Uterus (tissue), 4 donors: ENCODE measurements around the gene TUB. TPM values are rescaled to one million over a fixed set of nuclear protein-coding genes. Genes with fewer than 3 reads are reported as not detected.

Experiments used
- DNase-seq, 2 donors: peaks; one replicate each; pipeline ENCODE4 v3.0.0-alpha.2; 2019 to 2020
- H3K27ac ChIP-seq, 2 donors: fragments of 200-600 bp; sonication (generic); 1 replicate in 1 of 2; 2 replicates in 1 of 2; pipeline ENCODE4 v1.5.1; 2016 to 2018
- H3K27me3 ChIP-seq, 2 donors: fragments of 200-600 bp; sonication (generic); one replicate each; pipeline ENCODE4 v1.5.1; 2018 to 2019; ENCODE audit warnings: control low read depth in 1 of 2
- H3K36me3 ChIP-seq, 2 donors: fragments of 200-600 bp; sonication (generic); one replicate each; pipeline ENCODE4 v1.5.1; 2019; ENCODE audit warnings: control low read depth in 1 of 2
- H3K4me1 ChIP-seq, 2 donors: fragments of 200-600 bp; sonication (generic); one replicate each; pipeline ENCODE4 v1.5.1; 2018 to 2019; ENCODE audit warnings: control low read depth in 1 of 2
- H3K4me3 ChIP-seq, 2 donors: fragments of 200-600 bp; sonication (generic); 1 replicate in 1 of 2; 2 replicates in 1 of 2; pipeline ENCODE4 v1.5.1; 2018 to 2019; ENCODE audit warnings: mild to moderate bottlenecking in 1 of 2
- H3K9me3 ChIP-seq, 2 donors: fragments of 200-600 bp; sonication (generic); one replicate each; pipeline ENCODE4 v1.5.1; 2019; ENCODE audit warnings: control low read depth in 1 of 2
- POLR2A ChIP-seq, 2 donors: fragments of 450-650 bp; IDR thresholded peaks; one replicate each; pipeline ENCODE4 v1.6.1; 2016; ENCODE audit warnings: antibody characterized with exemption in 2 of 2, mild to moderate bottlenecking in 1 of 2, moderate library complexity in 1 of 2
- intact Hi-C: fragments of 100-400 bp; cut with DNase I; formaldehyde crosslinking; loops from one replicate; pipeline ENCODE4 v1.15.1; 2023; ENCODE audit warnings: low total_unique reads
- total RNA-seq, 4 donors: library from RNA; depleted of rRNA in 3 of 4; stranded (reverse); fragments of >200 nt in 3 of 4; gene quantifications; one replicate each; pipeline versions ENCODE4 v1.1.0 to v1.2.4, GENCODE V29; 2014 to 2023
- TF ChIP-seq, protein P1 (sequence below), 4 experiments: fragments of 200-600 bp in 2 of 4; fragments of 450-650 bp in 2 of 4; sonication (generic) in 2 of 4; IDR thresholded peaks; one replicate each; pipeline ENCODE4 v1.5.1; 2016 to 2019; ENCODE audit warnings: antibody characterized with exemption in 4 of 4, mild to moderate bottlenecking in 2 of 4, moderate library complexity in 1 of 4
- donor health status: DM: yes; HTN: yes; CAD: no.

The TUB gene
- total RNA-seq, 4 donors from 2014 or later = 12.6 to 57.4 (median 37.8) TPM

DNA sequence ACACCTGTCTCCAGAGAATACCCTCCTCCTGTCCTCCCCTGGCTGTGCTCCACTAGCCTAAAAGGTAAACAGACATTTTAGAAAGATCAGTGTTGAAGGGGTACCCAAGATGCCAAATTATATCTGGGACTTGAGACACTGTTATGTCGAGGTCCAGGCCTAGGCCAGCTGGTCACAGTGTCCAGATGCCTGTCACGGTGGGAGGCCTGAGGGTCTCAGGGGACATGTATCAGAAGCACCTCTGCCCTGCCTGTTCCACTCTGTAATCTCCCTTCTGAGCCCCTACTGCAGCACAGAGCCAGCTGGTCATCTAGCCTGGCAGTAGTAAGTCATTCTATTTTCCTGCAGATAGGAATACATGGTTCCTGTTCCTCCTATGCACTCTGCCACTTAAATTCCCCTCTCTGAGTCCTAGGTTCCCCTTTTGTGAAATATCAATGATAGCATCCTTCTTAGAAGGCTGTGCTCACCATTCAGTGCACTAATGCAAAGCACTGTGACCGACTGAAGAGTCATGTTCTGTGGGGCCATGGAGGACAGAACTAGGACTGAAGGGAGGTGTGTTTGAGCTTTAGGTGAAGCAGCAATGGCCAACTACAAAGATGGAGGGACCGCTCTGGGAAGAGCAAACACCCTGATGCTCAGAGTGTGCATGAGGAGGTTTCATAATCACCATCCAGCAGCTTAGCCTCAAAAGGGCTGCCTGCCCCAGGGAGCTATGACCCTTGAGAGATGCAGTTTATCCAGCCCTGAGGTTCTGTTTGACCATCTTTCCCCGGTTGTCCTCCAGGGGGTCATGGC is 44.8 kb upstream of the TUB start:
- Histone ChIP-seq H3K27me3 (no peaks in the 10 kb centered on the region), H3K27ac (peak overlapping the region; percentile 53 to 74), H3K36me3 (no peaks in the 10 kb centered on the region), H3K9me3 (no peaks in the 10 kb centered on the region), H3K4me3 (no peak overlapping the region), H3K4me1 (no peaks in the 10 kb centered on the region)
- intact Hi-C loops = no loop called here
- DNase-seq = no peak
- TF ChIP-seq, protein P1, sequence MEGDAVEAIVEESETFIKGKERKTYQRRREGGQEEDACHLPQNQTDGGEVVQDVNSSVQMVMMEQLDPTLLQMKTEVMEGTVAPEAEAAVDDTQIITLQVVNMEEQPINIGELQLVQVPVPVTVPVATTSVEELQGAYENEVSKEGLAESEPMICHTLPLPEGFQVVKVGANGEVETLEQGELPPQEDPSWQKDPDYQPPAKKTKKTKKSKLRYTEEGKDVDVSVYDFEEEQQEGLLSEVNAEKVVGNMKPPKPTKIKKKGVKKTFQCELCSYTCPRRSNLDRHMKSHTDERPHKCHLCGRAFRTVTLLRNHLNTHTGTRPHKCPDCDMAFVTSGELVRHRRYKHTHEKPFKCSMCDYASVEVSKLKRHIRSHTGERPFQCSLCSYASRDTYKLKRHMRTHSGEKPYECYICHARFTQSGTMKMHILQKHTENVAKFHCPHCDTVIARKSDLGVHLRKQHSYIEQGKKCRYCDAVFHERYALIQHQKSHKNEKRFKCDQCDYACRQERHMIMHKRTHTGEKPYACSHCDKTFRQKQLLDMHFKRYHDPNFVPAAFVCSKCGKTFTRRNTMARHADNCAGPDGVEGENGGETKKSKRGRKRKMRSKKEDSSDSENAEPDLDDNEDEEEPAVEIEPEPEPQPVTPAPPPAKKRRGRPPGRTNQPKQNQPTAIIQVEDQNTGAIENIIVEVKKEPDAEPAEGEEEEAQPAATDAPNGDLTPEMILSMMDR (IDR thresholded peaks at IDR 0.05) = no peak
- TF ChIP-seq POLR2A (IDR thresholded peaks at IDR 0.05) = no peak

DNA sequence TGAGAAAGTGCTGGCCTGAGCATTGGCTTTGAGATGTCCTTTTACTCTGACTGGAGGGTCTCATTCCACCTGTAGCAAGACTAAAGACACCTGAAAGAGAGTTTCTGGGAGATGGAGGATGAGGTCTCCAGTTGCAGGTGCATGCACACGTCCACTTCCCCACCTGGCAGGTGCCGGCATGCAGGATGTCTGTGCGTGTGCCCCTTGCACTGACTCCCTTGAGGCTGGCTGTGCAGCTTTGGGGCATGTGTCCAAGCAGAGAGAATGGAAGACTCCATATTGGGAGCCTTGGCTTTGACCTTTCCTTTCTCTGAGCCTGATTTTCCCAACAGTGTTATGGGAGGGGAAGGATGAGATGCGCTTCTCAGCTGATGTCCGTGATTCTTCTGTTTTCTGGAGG is 44.0 kb upstream of the TUB start:
- intact Hi-C loops = no loop called here

GRCh38 chr11:8038393-8038792 is 42.6 kb upstream of the TUB start:
- intact Hi-C loops = no loop called here
- Histone ChIP-seq H3K4me1 (no peaks in the 10 kb centered on the region), H3K27ac (no peak overlapping the region), H3K9me3 (no peaks in the 10 kb centered on the region), H3K4me3 (no peak overlapping the region), H3K36me3 (no peaks in the 10 kb centered on the region), H3K27me3 (no peaks in the 10 kb centered on the region)
- TF ChIP-seq, protein P1 (IDR thresholded peaks at IDR 0.05) = no peak
- TF ChIP-seq POLR2A (IDR thresholded peaks at IDR 0.05) = no peak
- DNase-seq = no peak

More for the DNA sequence above, 44.0 kb upstream of the TUB start:
- no peaks in the 10 kb centered on the region for H3K9me3 ChIP-seq
- H3K4me3 ChIP-seq = no peak overlapping the region
- H3K27ac ChIP-seq = no peak overlapping the region
- DNase-seq = no peak
- no peaks in the 10 kb centered on the region for H3K36me3 ChIP-seq
- no peaks in the 10 kb centered on the region for H3K4me1 ChIP-seq
- TF ChIP-seq POLR2A (IDR thresholded peaks at IDR 0.05) = no peak
- TF ChIP-seq, protein P1 (IDR thresholded peaks at IDR 0.05) = no peak
- H3K27me3 ChIP-seq = no peaks in the 10 kb centered on the region

DNA sequence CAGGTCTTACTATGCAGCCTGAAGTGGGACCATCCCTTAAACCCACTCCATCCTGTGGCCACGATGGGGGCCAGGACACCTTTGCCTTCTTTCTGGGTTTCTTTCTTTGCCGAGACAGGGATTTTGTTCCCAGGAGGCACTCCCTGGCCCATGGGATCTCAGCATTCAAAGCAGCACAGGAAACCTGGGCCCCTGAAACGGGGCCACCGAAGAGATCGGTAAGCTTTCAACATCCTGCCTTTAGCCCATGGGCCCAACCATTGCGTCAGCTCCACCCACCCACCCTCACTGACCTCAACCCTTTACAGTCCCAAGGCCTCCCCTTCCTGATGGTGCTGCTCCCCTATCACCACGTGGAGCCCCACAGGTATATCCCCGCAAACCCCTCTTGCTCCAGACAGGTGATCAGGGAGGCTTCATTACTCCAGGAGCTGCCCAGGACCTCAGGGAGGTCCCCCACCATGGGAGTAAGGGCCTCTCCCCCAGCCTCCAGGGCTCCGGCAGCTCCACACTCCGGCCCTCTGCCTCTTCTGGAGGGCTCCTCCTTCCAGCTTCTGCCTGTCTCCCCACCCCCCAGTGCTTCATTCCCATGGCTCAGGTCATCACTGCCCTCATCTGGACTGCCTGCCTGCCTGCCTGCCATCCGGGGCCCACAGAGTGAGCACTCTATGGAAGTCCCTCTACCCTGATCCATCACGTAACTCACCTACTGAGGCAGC is 42.0 kb upstream of the TUB start:
- DNase-seq = no peak
- intact Hi-C loops = no loop called here
- H3K36me3 ChIP-seq = no peaks in the 10 kb centered on the region

More for the DNA sequence above, 42.0 kb upstream of the TUB start:
- Histone ChIP-seq H3K9me3 (no peaks in the 10 kb centered on the region), H3K4me3 (no peak overlapping the region), H3K27ac (no peak overlapping the region), H3K4me1 (no peaks in the 10 kb centered on the region), H3K27me3 (no peaks in the 10 kb centered on the region)
- no peak for TF ChIP-seq POLR2A (IDR thresholded peaks at IDR 0.05)
- TF ChIP-seq, protein P1 (IDR thresholded peaks at IDR 0.05) = no peak
